ENCODE results near the gene ITGA2.

- TF ChIP-seq CTCF (IDR thresholded peaks at IDR 0.05; ENCODE audit: low read depth, low read length) (no peak), MYC (IDR thresholded peaks at IDR 0.05; ENCODE audit: low read depth, low read length) (no peak), POLR2A (IDR thresholded peaks at IDR 0.05; ENCODE audit: extremely low read depth, insufficient read length) (no peak)
Measured at GRCh38 chr5:52956014-52956413, 33.1 kb upstream of the ITGA2 start.

All from NB4 (cell line).